Common myeloid progenitor, CD34-positive (primary cell): ENCODE measurements around the gene COX4I1.

ENCODE experiments used
- CTCF ChIA-PET: fragments of 350-600 bp; sonication (Branson Sonifier 250); formaldehyde crosslinking; loops from one replicate; lab custom pipeline; 2021; ENCODE audit warnings: antibody characterized with exemption; lab: Charles Lee
- POLR2A ChIA-PET: fragments of 350-600 bp; sonication (Branson Sonifier 250); formaldehyde crosslinking; loops from one replicate; lab custom pipeline; 2021; ENCODE audit warnings: antibody characterized with exemption; lab: Charles Lee
- DNase-seq, 3 donors: peaks; one replicate each; pipeline versions ENCODE4 v3.0.0 to v3.0.0-alpha.2; 2013
- H3K27ac ChIP-seq, 2 experiments: 1 replicate in 1 of 2; 2 replicates in 1 of 2; pipeline ENCODE4 v1.7.0; 2013; ENCODE audit warnings: inconsistent platforms in 2 of 2, low read length in 2 of 2, mild to moderate bottlenecking in 2 of 2, low read depth in 1 of 2, moderate library complexity in 1 of 2; ENCODE audit not compliant: severe bottlenecking in 2 of 2, insufficient read depth in 1 of 2, poor library complexity in 1 of 2
- H3K27me3 ChIP-seq, 5 experiments: replicated peaks in 2 of 5; 1 replicate in 3 of 5; 2 replicates in 2 of 5; pipeline versions ENCODE4 v1.6.1 to v1.7.0; 2013; ENCODE audit warnings: low read length in 4 of 5, mild to moderate bottlenecking in 2 of 5, moderate library complexity in 2 of 5, inconsistent platforms in 1 of 5; ENCODE audit not compliant: insufficient read depth in 5 of 5, control insufficient read depth in 4 of 5
- H3K36me3 ChIP-seq, 4 experiments: 1 replicate in 2 of 4; 2 replicates in 2 of 4; pipeline versions ENCODE4 v1.6.1 to v1.7.0; 2013; ENCODE audit warnings: low read length in 3 of 4, control low read depth in 1 of 4, mild to moderate bottlenecking in 1 of 4; ENCODE audit not compliant: control insufficient read depth in 4 of 4, insufficient read depth in 4 of 4
- H3K4me1 ChIP-seq, 4 experiments: 1 replicate in 3 of 4; 2 replicates in 1 of 4; pipeline versions ENCODE4 v1.6.1 to v1.7.1; 2013; ENCODE audit warnings: low read length in 3 of 4, mild to moderate bottlenecking in 3 of 4, control low read depth in 1 of 4, inconsistent platforms in 1 of 4, moderate library complexity in 1 of 4; ENCODE audit not compliant: control insufficient read depth in 4 of 4, insufficient read depth in 4 of 4; ENCODE audit errors: control extremely low read depth in 1 of 4
- H3K4me3 ChIP-seq, 7 experiments: 1 replicate in 4 of 7; 2 replicates in 3 of 7; pipeline versions ENCODE4 v1.5.1 to v1.7.0; 2013; ENCODE audit warnings: mild to moderate bottlenecking in 7 of 7, low read length in 6 of 7, moderate library complexity in 6 of 7, inconsistent platforms in 2 of 7, low read depth in 2 of 7, control low read depth in 1 of 7; ENCODE audit not compliant: insufficient read depth in 4 of 7, control insufficient read depth in 1 of 7; ENCODE audit errors: extremely low read depth in 1 of 7
- H3K9me3 ChIP-seq, 5 experiments: 1 replicate in 4 of 5; 2 replicates in 1 of 5; pipeline versions ENCODE4 v1.6.1 to v1.7.1; 2013; ENCODE audit warnings: low read length in 4 of 5, mild to moderate bottlenecking in 2 of 5, inconsistent platforms in 1 of 5, low read depth in 1 of 5, moderate library complexity in 1 of 5; ENCODE audit not compliant: control insufficient read depth in 4 of 5, insufficient read depth in 2 of 5; ENCODE audit errors: control extremely low read depth in 1 of 5
- WGBS: methylation state at CpG from one replicate; pipeline ENCODE4 v1.1.5; 2013; ENCODE audit not compliant: insufficient coverage; 5-methylcytosine and 5-hydroxymethylcytosine counted together

COX4I1 gene

DNA sequence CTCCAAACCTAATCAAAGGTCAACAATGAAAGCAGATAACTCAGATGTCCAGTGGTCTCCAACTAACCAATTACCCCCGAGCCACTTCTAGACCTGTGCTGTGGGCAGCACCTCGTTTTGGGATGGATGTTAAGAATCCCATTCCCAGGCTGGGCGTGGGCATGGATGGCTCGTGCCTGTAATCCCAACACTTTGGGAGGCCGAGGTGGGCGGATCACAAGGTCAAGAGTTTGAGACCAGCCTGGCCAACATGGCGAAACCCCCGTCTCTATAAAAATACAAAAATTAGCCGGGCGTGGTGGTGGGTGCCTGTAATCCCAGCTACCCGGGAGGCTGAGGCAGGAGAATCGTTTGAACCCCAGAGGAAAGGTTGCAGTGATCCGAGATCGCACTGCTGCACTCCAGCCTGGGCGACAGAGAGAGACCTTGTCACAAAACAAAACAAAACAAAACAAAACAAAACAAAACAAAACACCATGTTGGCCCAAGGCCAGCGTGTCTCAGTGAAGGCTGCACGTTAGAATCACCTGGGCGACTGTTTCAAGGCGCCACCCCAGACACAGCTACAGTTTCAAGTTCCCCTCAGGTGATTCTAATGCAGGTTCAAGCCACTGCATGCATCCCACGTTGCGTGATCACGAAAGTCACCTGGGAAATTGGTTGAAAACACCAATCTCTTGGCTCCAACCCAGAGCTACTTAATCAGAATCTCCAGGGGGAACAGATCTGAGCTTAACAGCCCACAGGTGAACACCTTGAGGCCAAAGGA, 21.3 kb downstream of the COX4I1 start:
- CTCF ChIA-PET: interaction anchor here (0.7 to 7.9 kb wide), 35 partner anchors 8 to 699 kb away, joined by 3 to 210 read pairs (median 4); no protein-coding TSS in a partner anchor
- no peak for DNase-seq
- WGBS: 74% methylated on average over 22 of the region's 22 CpGs

DNA sequence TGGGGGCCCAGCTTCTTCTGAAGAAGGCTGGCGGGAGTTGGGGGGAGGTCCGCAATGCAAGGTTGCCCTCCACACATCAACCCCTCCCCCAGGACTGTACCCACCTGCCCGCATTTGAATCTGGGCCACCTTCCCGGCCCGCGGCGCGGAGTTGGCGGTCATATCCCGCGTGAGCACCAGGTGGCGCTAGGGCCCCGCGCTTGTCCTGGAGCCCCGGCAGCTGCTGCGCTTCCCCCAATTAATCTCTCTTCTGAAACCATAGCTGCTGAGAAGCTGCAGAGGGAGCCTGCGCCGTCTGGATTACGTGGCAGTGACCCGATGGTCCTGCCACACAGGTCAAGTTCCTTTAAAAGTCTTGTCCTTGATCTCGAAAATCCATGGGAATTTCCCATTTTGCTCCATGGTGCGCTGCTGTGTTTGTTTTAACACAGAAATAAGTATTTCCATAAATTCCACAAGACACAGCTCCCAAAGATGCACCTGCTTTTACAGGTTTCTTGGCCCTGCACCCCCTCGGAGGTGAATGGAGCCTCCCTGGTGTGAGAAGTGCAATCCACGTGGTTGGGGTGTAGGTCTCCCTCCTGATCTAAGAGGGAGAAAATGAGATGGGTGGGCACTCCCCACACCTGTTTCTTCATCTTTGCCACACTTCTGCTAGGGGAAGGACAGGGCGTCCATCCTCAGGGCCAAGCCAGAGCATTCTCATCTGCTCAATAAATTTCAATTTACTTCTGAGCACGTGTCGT, 22.1 kb downstream of the COX4I1 start:
- H3K36me3 ChIP-seq: no peaks in the 10 kb centered on the region

More for the DNA sequence above, 21.3 kb downstream of the COX4I1 start:
- POLR2A ChIA-PET: no interaction called here
- H3K27me3 ChIP-seq: peaks cover 0 to 25% (median 5%) of the 10 kb centered on the region in 5 experiments
- H3K9me3 ChIP-seq: no peaks in the 10 kb centered on the region
- H3K36me3 ChIP-seq: no peaks in the 10 kb centered on the region
- H3K4me1 ChIP-seq: peaks cover 0 to 8% (median 0%) of the 10 kb centered on the region in 4 experiments
- H3K4me3 ChIP-seq: no peak overlapping the region
- no peak overlapping the region for H3K27ac ChIP-seq

DNA sequence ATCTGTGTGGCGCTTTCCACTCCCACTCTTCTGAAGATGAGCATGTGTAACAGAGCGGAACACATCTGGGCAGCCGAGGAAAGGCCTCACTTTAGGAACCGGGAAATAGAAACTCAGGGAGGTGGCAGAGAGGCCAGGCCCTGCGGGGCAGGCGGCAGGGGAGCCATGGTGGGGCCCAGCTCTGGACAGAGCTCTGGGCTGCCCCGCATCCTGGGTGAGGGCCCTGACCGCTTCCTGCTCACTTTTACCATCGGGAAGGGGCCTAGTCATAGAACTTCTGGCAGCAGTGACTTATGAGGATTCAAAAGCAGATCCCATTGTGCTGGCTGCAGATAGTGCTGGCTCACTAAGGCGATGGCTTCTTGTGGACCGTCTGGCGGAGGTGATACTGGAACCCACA, 22.6 kb downstream of the COX4I1 start:
- ChIA-PET CTCF (interaction anchor here (0.6 to 7.9 kb wide), 27 partner anchors 8 to 698 kb away, joined by 3 to 210 read pairs (median 4); no protein-coding TSS in a partner anchor), POLR2A (no interaction called here)
- Histone ChIP-seq H3K27me3 (peaks cover 0 to 31% (median 5%) of the 10 kb centered on the region in 5 experiments), H3K27ac (no peak overlapping the region), H3K9me3 (no peaks in the 10 kb centered on the region), H3K36me3 (no peaks in the 10 kb centered on the region), H3K4me1 (peaks cover 0 to 8% (median 0%) of the 10 kb centered on the region in 4 experiments), H3K4me3 (no peak overlapping the region)
- WGBS: 95% methylated on average over 12 of the region's 12 CpGs
- DNase-seq: no peak

More for the DNA sequence above, 22.1 kb downstream of the COX4I1 start:
- no peak overlapping the region for H3K4me3 ChIP-seq
- H3K27me3 ChIP-seq: peaks cover 0 to 31% (median 5%) of the 10 kb centered on the region in 5 experiments
- H3K27ac ChIP-seq: no peak overlapping the region
- peaks cover 0 to 8% (median 0%) of the 10 kb centered on the region in 4 experiments for H3K4me1 ChIP-seq
- DNase-seq: peak; percentile 70 to 79 (median 76)
- no peaks in the 10 kb centered on the region for H3K9me3 ChIP-seq
- ChIA-PET CTCF (interaction anchor here (0.6 to 7.9 kb wide), 40 partner anchors 9 to 699 kb away, joined by 3 to 210 read pairs (median 4); no protein-coding TSS in a partner anchor), POLR2A (interaction anchor here (0.6 kb wide), 1 partner anchor 150 kb away, joined by 3 read pairs; no protein-coding TSS in a partner anchor)
- 17% methylated on average over 23 of the region's 27 CpGs for WGBS

DNA sequence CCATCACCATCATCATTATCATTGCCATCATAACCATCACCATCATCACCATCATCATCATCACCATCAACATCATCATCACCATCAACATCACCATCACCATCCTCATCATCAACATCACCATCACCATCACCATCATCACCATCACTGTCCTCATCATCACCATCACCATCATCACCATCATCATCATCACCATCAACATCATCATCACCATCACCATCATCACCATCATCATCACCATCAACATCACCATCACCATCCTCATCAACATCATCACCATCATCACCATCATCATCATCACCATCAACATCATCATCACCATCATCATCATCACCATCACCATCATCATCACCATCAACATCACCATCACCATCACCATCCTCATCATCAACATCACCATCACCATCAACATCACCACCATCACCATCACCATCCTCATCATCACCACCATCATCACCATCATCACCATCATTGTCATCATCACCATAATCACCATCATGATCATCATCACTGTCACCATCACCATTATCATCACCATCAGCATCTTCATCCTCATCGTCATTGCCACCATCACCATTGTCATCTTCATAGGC, 23.9 kb downstream of the COX4I1 start:
- POLR2A ChIA-PET: no interaction called here
- WGBS: 100% methylated on average over 1 of the region's 1 CpG

DNA sequence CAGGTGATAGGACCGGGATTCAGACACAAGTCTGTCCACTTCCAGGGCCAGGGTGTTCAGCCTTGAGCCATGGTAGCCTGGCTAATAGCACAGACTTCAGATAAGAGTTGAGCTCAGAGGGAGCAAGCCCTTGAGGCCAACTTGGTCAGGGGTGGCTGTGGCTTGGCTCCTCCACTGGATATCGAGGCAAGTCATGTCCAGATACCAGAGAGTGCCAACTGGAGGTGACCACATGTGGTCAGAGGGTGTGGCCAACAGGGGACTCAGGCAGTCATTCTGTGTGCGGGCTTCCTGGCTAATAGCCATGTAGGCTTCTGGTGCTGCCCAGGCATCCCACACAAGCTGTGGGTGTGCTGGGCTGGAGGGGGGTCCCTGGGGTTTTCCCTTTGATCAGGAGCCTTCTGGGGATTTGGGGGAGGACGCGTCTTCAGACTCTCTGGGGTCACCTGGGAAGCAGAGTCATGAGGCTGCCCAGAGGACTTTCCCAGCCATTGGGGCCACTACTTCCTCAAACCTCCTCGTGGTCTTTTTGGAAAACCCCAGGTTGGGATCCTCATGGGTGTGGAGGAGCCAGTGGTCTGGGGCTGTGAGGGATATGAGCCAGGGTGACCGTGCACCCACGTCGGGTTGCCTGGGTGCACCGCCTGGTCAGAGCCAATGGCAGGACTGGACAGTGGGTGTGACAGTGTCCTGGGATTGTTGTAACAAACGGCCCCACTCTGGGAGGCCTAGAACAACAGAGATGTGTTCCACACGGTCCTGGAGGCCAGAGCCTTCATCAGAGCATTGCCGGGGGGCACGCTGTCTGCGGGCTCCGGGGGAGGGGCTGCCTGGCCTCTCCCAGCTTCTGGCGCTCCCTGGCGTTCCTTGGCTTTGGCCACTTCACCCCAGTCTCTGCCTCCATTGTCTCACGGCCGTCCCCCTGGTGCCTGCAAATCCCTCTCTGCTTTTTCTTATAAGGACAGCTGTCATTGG, 25.0 kb downstream of the COX4I1 start:
- ChIA-PET POLR2A (no interaction called here), CTCF (interaction anchor here (0.7 to 1.8 kb wide), 8 partner anchors 36 to 192 kb away, joined by 3 to 4 read pairs (median 3); no protein-coding TSS in a partner anchor)
- Histone ChIP-seq H3K27me3 (peaks cover 0 to 30% (median 5%) of the 10 kb centered on the region in 5 experiments), H3K4me1 (peaks cover 2 to 21% (median 7%) of the 10 kb centered on the region in 4 experiments), H3K27ac (no peak overlapping the region), H3K4me3 (no peak overlapping the region), H3K36me3 (no peaks in the 10 kb centered on the region), H3K9me3 (no peaks in the 10 kb centered on the region)
- DNase-seq: no peak
- 97% methylated on average over 14 of the region's 20 CpGs for WGBS

More for the DNA sequence above, 23.9 kb downstream of the COX4I1 start:
- peaks cover 0 to 11% (median 0%) of the 10 kb centered on the region in 4 experiments for H3K4me1 ChIP-seq
- no peak overlapping the region for H3K4me3 ChIP-seq
- no peak for DNase-seq
- no peaks in the 10 kb centered on the region for H3K36me3 ChIP-seq
- CTCF ChIA-PET: interaction anchor here (0.7 to 7.9 kb wide), 4 partner anchors 92 to 193 kb away, joined by 3 to 210 read pairs (median 12); no protein-coding TSS in a partner anchor
- H3K27me3 ChIP-seq: peaks cover 0 to 35% (median 5%) of the 10 kb centered on the region in 5 experiments
- H3K27ac ChIP-seq: no peak overlapping the region
- H3K9me3 ChIP-seq: no peaks in the 10 kb centered on the region

DNA sequence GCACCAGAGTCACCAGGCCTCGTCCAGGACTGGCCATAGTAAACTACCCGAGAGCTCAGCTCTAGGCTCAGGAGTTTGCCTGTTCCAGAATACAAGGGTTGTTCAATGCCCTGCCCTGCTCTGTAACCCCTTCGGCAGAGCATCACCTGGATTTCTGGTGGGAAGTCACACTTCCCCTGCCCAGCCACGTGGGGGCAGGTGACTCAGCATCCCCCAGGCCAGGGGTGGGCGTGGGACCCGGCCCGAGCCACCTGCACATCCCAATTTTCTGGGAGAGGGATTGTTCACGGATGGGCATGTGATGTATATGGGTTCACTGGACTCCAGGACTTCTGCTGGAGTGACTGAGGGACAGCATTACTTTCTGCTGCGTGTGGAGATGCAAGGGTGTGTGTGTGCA, 25.8 kb downstream of the COX4I1 start:
- H3K4me3 ChIP-seq: no peak overlapping the region
- ChIA-PET CTCF (interaction anchor here (1.0 to 1.8 kb wide), 3 partner anchors 84 to 168 kb away, joined by 3 to 4 read pairs (median 3); no protein-coding TSS in a partner anchor), POLR2A (no interaction called here)

More for the DNA sequence above, 25.8 kb downstream of the COX4I1 start:
- H3K27ac ChIP-seq: no peak overlapping the region
- peaks cover 0 to 28% (median under 1%) of the 10 kb centered on the region in 5 experiments for H3K27me3 ChIP-seq
- no peaks in the 10 kb centered on the region for H3K36me3 ChIP-seq
- H3K9me3 ChIP-seq: no peaks in the 10 kb centered on the region
- DNase-seq: no peak
- 95% methylated on average over 3 of the region's 9 CpGs for WGBS
- peaks cover 2 to 30% (median 14%) of the 10 kb centered on the region in 4 experiments for H3K4me1 ChIP-seq
